Uterus (tissue), 2 donors: ENCODE results near the gene KCNQ2.

Source experiments
- POLR2A ChIP-seq, 2 donors: fragments of 450-650 bp; IDR thresholded peaks; one replicate each; pipeline ENCODE4 v1.6.1; 2016; ENCODE audit warnings: antibody characterized with exemption in 2 of 2, mild to moderate bottlenecking in 1 of 2, moderate library complexity in 1 of 2
- TF ChIP-seq, protein P1 (sequence below), 4 experiments: fragments of 200-600 bp in 2 of 4; fragments of 450-650 bp in 2 of 4; sonication (generic) in 2 of 4; IDR thresholded peaks; one replicate each; pipeline ENCODE4 v1.5.1; 2016 to 2019; ENCODE audit warnings: antibody characterized with exemption in 4 of 4, mild to moderate bottlenecking in 2 of 4, moderate library complexity in 1 of 4

GRCh38 chr20:63398744-63399514 is 73.5 kb downstream of the KCNQ2 start:
- TF ChIP-seq, protein P1, sequence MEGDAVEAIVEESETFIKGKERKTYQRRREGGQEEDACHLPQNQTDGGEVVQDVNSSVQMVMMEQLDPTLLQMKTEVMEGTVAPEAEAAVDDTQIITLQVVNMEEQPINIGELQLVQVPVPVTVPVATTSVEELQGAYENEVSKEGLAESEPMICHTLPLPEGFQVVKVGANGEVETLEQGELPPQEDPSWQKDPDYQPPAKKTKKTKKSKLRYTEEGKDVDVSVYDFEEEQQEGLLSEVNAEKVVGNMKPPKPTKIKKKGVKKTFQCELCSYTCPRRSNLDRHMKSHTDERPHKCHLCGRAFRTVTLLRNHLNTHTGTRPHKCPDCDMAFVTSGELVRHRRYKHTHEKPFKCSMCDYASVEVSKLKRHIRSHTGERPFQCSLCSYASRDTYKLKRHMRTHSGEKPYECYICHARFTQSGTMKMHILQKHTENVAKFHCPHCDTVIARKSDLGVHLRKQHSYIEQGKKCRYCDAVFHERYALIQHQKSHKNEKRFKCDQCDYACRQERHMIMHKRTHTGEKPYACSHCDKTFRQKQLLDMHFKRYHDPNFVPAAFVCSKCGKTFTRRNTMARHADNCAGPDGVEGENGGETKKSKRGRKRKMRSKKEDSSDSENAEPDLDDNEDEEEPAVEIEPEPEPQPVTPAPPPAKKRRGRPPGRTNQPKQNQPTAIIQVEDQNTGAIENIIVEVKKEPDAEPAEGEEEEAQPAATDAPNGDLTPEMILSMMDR (IDR thresholded peaks at IDR 0.05): no peak
- TF ChIP-seq POLR2A (IDR thresholded peaks at IDR 0.05): no peak
